Pulmonary artery endothelial cell (primary cell): Measurements from ENCODE around the gene PDCD1. TPM values are rescaled to one million over a fixed set of nuclear protein-coding genes. Genes with fewer than 3 reads are reported as not detected.
"Not testable (repeated sequence)": the region's sequence is repeated elsewhere in the genome, so short reads cannot be mapped to it uniquely, and the experiment has no call there.

Source experiments
- DNase-seq: peaks from one replicate; pipeline ENCODE4 v3.0.0-alpha.2; 2011; ENCODE audit warnings: low read depth, low spot score
- total RNA-seq: library from RNA; depleted of rRNA; stranded (reverse); fragments of >200 nt; gene quantifications from 2 replicates; pipeline ENCODE4 v1.2.3, GENCODE V29; 2014

The PDCD1 gene
- total RNA-seq, 1 donor from 2014 or later, result not detected

- no peak for DNase-seq
Measured at GRCh38 chr2:241801611-241802420, 56.9 kb downstream of the PDCD1 start.

GRCh38 chr2:241800198-241800903, 58.3 kb downstream of the PDCD1 start:
- not testable (repeated sequence) for DNase-seq

Other genes with a start within 250 kb of the PDCD1 start
- 47.3 and 56.6 TPM in 2 replicates for gene THAP4, start 221.7 kb downstream of the PDCD1 start, total RNA-seq
- gene ATG4B, start 221.2 kb downstream of the PDCD1 start, total RNA-seq, result 75.2 and 75.8 TPM in 2 replicates
- 48.2 and 64.2 TPM in 2 replicates for gene DTYMK, start 172.1 kb downstream of the PDCD1 start, total RNA-seq
- 25.0 and 36.6 TPM in 2 replicates for gene ING5, start 156.9 kb downstream of the PDCD1 start, total RNA-seq
- 10.7 and 12.3 TPM in 2 replicates for gene D2HGDH, start 124.3 kb downstream of the PDCD1 start, total RNA-seq
- not detected in 2 replicates for gene GAL3ST2, start 82.1 kb downstream of the PDCD1 start, total RNA-seq
- gene NEU4, start 49.7 kb downstream of the PDCD1 start, total RNA-seq, result not detected in 2 replicates
- gene RTP5, start 10.8 kb upstream of the PDCD1 start, total RNA-seq, result not detected in 2 replicates